HEK293T (cell line): Measurements from ENCODE around the gene NTN1.

Source experiments
- CTCF ChIA-PET: fragments of 350-600 bp; formaldehyde crosslinking; extraction: SDS; loops from one replicate; lab custom pipeline; 2021; ENCODE audit warnings: antibody characterized with exemption, inconsistent platforms; lab: Yijun Ruan, JAX
- POLR2A ChIA-PET: fragments of 350-600 bp; formaldehyde crosslinking; extraction: SDS; loops from one replicate; lab custom pipeline; 2020; ENCODE audit warnings: antibody characterized with exemption, inconsistent platforms; lab: Yijun Ruan, JAX
- DNase-seq: peaks from one replicate; pipeline ENCODE4 v3.0.0; 2012; ENCODE audit warnings: mixed read lengths; ENCODE audit errors: extremely low spot score
- ARNT ChIP-seq: fragments of 450-650 bp; IDR thresholded peaks from 2 replicates; pipeline ENCODE4 v1.6.1; 2017; ENCODE audit warnings: mild to moderate bottlenecking
- BHLHE40 ChIP-seq: fragments of 450-650 bp; IDR thresholded peaks from 2 replicates; pipeline ENCODE4 v1.6.1; 2016; ENCODE audit warnings: mild to moderate bottlenecking, moderate library complexity, borderline replicate concordance
- CTBP1 ChIP-seq: fragments of 450-650 bp; IDR thresholded peaks from 2 replicates; pipeline ENCODE4 v1.6.1; 2016; ENCODE audit warnings: borderline replicate concordance
- ELF4 ChIP-seq: fragments of 450-650 bp; IDR thresholded peaks from 2 replicates; pipeline ENCODE4 v1.6.1; 2017; ENCODE audit warnings: antibody characterized with exemption
- FOXA1 ChIP-seq: fragments of 450-650 bp; IDR thresholded peaks from 2 replicates; pipeline ENCODE4 v1.6.1; 2016; ENCODE audit warnings: mild to moderate bottlenecking
- FOXK2 ChIP-seq: fragments of 450-650 bp; IDR thresholded peaks from 2 replicates; pipeline ENCODE4 v1.6.1; 2016; ENCODE audit warnings: mild to moderate bottlenecking
- FOXM1 ChIP-seq: fragments of 450-650 bp; IDR thresholded peaks from 2 replicates; pipeline ENCODE4 v1.6.1; 2017; ENCODE audit warnings: mild to moderate bottlenecking, borderline replicate concordance
- HDGF ChIP-seq: fragments of 450-650 bp; IDR thresholded peaks from 2 replicates; pipeline ENCODE4 v1.6.1; 2017; ENCODE audit warnings: antibody characterized with exemption, borderline replicate concordance
- L3MBTL2 ChIP-seq: fragments of 450-650 bp; conservative IDR thresholded peaks from 2 replicates; pipeline ENCODE4 v1.6.1; 2016; ENCODE audit warnings: mild to moderate bottlenecking
- LEF1 ChIP-seq: fragments of 450-650 bp; IDR thresholded peaks from 2 replicates; pipeline ENCODE4 v1.6.1; 2017; ENCODE audit warnings: mild to moderate bottlenecking, borderline replicate concordance
- NFRKB ChIP-seq: fragments of 450-650 bp; IDR thresholded peaks from 2 replicates; pipeline ENCODE4 v1.6.1; 2016; ENCODE audit warnings: mild to moderate bottlenecking, moderate library complexity
- PKNOX1 ChIP-seq: fragments of 450-650 bp; IDR thresholded peaks from 2 replicates; pipeline ENCODE4 v1.6.1; 2016
- SP1 ChIP-seq: fragments of 450-650 bp; IDR thresholded peaks from 2 replicates; pipeline ENCODE4 v1.6.1; 2017
- SUZ12 ChIP-seq: fragments of 450-650 bp; IDR thresholded peaks from 2 replicates; pipeline ENCODE4 v1.6.1; 2016; ENCODE audit warnings: mild to moderate bottlenecking
- TARDBP ChIP-seq: fragments of 450-650 bp; IDR thresholded peaks from 2 replicates; pipeline ENCODE4 v1.6.1; 2016
- ZNF384 ChIP-seq: fragments of 450-650 bp; IDR thresholded peaks from 2 replicates; pipeline ENCODE4 v1.6.1; 2016

The NTN1 gene

GRCh38 chr17:9028988-9029570 lies 7.8 kb downstream of the NTN1 start:
- no peak for DNase-seq
- no peak for TF ChIP-seq SUZ12
- TF ChIP-seq TARDBP: no peak
- TF ChIP-seq L3MBTL2: no peak
- TF ChIP-seq ZNF384: no peak
- TF ChIP-seq PKNOX1: no peak
- TF ChIP-seq FOXM1: no peak
- no peak for TF ChIP-seq BHLHE40
- no peak for TF ChIP-seq CTBP1
- TF ChIP-seq ELF4: no peak
- TF ChIP-seq HDGF: no peak
- ChIA-PET POLR2A (interaction anchor here (0.7 kb wide), 1 partner anchor 8 kb away, joined by 3 read pairs; the partner anchor contains the start of gene NTN1), CTCF (interaction anchor here (1.2 kb wide), 1 partner anchor 31 kb away, joined by 3 read pairs; no protein-coding TSS in a partner anchor)

- no peak for DNase-seq
- TF ChIP-seq HDGF (no peak), FOXK2 (no peak), LEF1 (no peak), ELF4 (no peak), PKNOX1 (no peak), L3MBTL2 (no peak), TARDBP (no peak), CTBP1 (no peak), ARNT (no peak), SUZ12 (no peak), ZNF384 (no peak), FOXA1 (no peak), BHLHE40 (no peak), NFRKB (no peak), SP1 (no peak), FOXM1 (no peak)
- ChIA-PET POLR2A (no interaction called here), CTCF (no interaction called here)
Measured at GRCh38 chr17:9032151-9032550, 10.8 kb downstream of the NTN1 start.

- ChIA-PET CTCF (no interaction called here), POLR2A (no interaction called here)
- no peak for DNase-seq
- no peak for TF ChIP-seq LEF1
- no peak for TF ChIP-seq FOXA1
- no peak for TF ChIP-seq ELF4
- no peak for TF ChIP-seq PKNOX1
- no peak for TF ChIP-seq SUZ12
Measured at GRCh38 chr17:9032583-9032982, 11.3 kb downstream of the NTN1 start.

DNA sequence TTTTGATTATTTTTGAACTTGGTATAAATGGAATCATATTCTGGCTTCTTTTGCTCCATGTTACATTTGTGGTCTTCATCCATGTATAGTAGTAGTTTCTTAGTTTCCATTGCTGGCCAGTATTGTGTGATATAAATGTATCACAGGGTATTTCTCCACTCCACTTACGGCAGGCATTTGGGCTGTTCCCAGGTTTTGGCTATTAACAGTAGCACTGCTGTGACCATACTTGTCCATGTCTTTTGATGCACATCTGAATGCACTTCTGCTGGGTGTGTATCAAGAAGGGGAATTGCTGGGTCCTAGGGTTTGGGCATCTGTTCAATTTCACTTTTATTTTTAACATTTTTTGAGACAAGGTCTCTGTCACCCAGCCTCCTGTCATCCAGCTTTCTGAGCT lies 13.9 kb downstream of the NTN1 start:
- TF ChIP-seq ZNF384 (no peak), BHLHE40 (no peak), TARDBP (no peak), FOXK2 (no peak), LEF1 (no peak), L3MBTL2 (no peak), ELF4 (no peak), SUZ12 (no peak), PKNOX1 (no peak), NFRKB (no peak), FOXA1 (no peak), CTBP1 (no peak), FOXM1 (no peak), ARNT (no peak)
- no peak for DNase-seq
- POLR2A ChIA-PET: no interaction called here
- CTCF ChIA-PET: no interaction called here

DNA sequence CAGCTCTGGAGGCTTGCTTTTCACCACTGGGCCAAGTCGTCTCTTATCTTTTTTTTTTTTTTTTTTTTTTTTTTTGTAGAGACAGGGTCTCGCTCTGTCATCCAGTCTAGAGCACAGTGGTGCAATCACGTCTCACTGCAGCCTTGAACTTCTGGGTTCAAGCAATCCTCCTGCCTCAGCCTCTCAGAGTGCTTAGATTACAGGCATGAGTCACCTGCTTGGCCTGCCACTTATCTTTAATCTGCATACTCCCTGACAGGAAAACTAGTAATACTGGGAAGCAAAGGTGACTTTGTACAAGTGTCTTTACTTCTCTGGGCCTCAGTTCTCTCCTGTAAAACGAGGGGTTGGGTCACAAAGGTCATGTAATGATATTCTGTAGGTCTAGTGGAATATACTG lies 15.0 kb downstream of the NTN1 start:
- no peak for TF ChIP-seq FOXM1
- TF ChIP-seq CTBP1: no peak
- TF ChIP-seq ARNT: no peak
- no peak for TF ChIP-seq ZNF384
- TF ChIP-seq FOXA1: no peak
- no peak for TF ChIP-seq PKNOX1
- no peak for TF ChIP-seq BHLHE40
- TF ChIP-seq FOXK2: no peak
- TF ChIP-seq HDGF: no peak
- POLR2A ChIA-PET: no interaction called here
- no peak for DNase-seq
- CTCF ChIA-PET: no interaction called here

- POLR2A ChIA-PET: no interaction called here
- CTCF ChIA-PET: no interaction called here
- no peak for DNase-seq
- no peak for TF ChIP-seq HDGF
- no peak for TF ChIP-seq FOXM1
Measured at GRCh38 chr17:9037736-9038135, 16.4 kb downstream of the NTN1 start.
